MM.1S (cell line): Measurements from ENCODE around the gene JAK2.
A peak's percentile ranks its signal among the peaks of the same experiment; 100 is the strongest.

Experiments used
- DNase-seq: peaks from one replicate; pipeline ENCODE4 v3.0.0-alpha.2; 2015
- H2AFZ ChIP-seq: fragments of 300-600 bp; sonication (generic); 2 replicates; pipeline ENCODE4 v1.6.0; 2016; ENCODE audit warnings: antibody characterized with exemption, low read length
- H3F3A ChIP-seq: fragments of 300-600 bp; sonication (generic); 2 replicates; pipeline ENCODE4 v1.6.1; 2016; ENCODE audit warnings: mild to moderate bottlenecking, antibody characterized with exemption, low read length, moderate library complexity, mixed read lengths; ENCODE audit not compliant: insufficient read depth
- H3K27ac ChIP-seq: fragments of 300-600 bp; sonication (generic); 2 replicates; pipeline ENCODE4 v1.5.1; 2016; ENCODE audit warnings: mild to moderate bottlenecking, low read length
- H3K27me3 ChIP-seq: fragments of 300-600 bp; sonication (generic); replicated peaks from 2 replicates; pipeline ENCODE4 v1.6.0; 2016; ENCODE audit warnings: low read length; ENCODE audit not compliant: insufficient read depth
- H3K36me3 ChIP-seq: fragments of 300-600 bp; sonication (generic); replicated peaks from 2 replicates; pipeline ENCODE4 v1.6.1; 2016; ENCODE audit warnings: mild to moderate bottlenecking, low read length, mixed read lengths; ENCODE audit not compliant: insufficient read depth
- H3K4me1 ChIP-seq: fragments of 300-600 bp; sonication (generic); 2 replicates; pipeline ENCODE4 v1.6.1; 2016; ENCODE audit warnings: low read length, mixed read lengths
- H3K4me2 ChIP-seq: fragments of 300-600 bp; sonication (generic); 2 replicates; pipeline ENCODE4 v1.6.0; 2016; ENCODE audit warnings: low read depth, low read length
- H3K4me3 ChIP-seq: fragments of 300-600 bp; sonication (generic); 2 replicates; pipeline ENCODE4 v1.5.1; 2016; ENCODE audit warnings: low read length, mixed read lengths
- H3K79me2 ChIP-seq: fragments of 300-600 bp; sonication (generic); 2 replicates; pipeline ENCODE4 v1.6.1; 2016; ENCODE audit warnings: mixed run types, low read length, mixed read lengths
- H3K9ac ChIP-seq: fragments of 300-600 bp; sonication (generic); 2 replicates; pipeline ENCODE4 v1.6.1; 2016; ENCODE audit warnings: low read length, mixed read lengths
- H3K9me2 ChIP-seq: fragments of 300-600 bp; sonication (generic); replicated peaks from 2 replicates; pipeline ENCODE4 v1.6.1; 2016; ENCODE audit warnings: mild to moderate bottlenecking, low read length, mixed read lengths; ENCODE audit not compliant: insufficient read depth
- H3K9me3 ChIP-seq: fragments of 300-600 bp; sonication (generic); replicated peaks from 2 replicates; pipeline ENCODE4 v1.6.1; 2016; ENCODE audit warnings: mild to moderate bottlenecking, low read length, mixed read lengths; ENCODE audit not compliant: insufficient read depth
- H4K20me1 ChIP-seq: fragments of 300-600 bp; sonication (generic); 2 replicates; pipeline ENCODE4 v1.6.1; 2016; ENCODE audit warnings: mild to moderate bottlenecking, low read length, moderate library complexity, mixed read lengths; ENCODE audit not compliant: insufficient read depth
- EZH2 ChIP-seq: fragments of 300-600 bp; sonication (generic); optimal IDR thresholded peaks from 2 replicates; pipeline ENCODE3; 2017; ENCODE audit warnings: low read depth, mild to moderate bottlenecking, antibody characterized with exemption, low read length, mixed read lengths
- EZH2phosphoT487 ChIP-seq: fragments of 300-600 bp; sonication (generic); IDR thresholded peaks from 2 replicates; pipeline ENCODE4 v1.6.1; 2018; ENCODE audit warnings: antibody characterized with exemption, low read length
- TF ChIP-seq, protein P1 (sequence below): fragments of 300-600 bp; sonication (generic); IDR thresholded peaks from 2 replicates; pipeline ENCODE4 v1.5.1; 2016; ENCODE audit warnings: antibody characterized with exemption, low read length, mixed read lengths

Gene JAK2

GRCh38 chr9:4970970-4971641, 14.0 kb upstream of the JAK2 start:
- Histone ChIP-seq H3K9ac (peak overlapping the region; percentile 1; the same call in 1 of the 2 replicates), H3K79me2 (no peaks in the 10 kb centered on the region), H3K4me2 (peak overlapping the region; percentile 35; the same call in 1 of the 2 replicates), H3K4me3 (peak overlapping the region; percentile 18), H4K20me1 (no peaks in the 10 kb centered on the region), H3K9me2 (no peaks in the 10 kb centered on the region), H3K4me1 (peaks cover 12% of the 10 kb centered on the region), H3K27me3 (no peaks in the 10 kb centered on the region), H3K36me3 (no peaks in the 10 kb centered on the region), H2AFZ (peak overlapping the region; percentile 48), H3K27ac (peak overlapping the region; percentile 9; the same call in 1 of the 2 replicates), H3F3A (peaks cover 5% of the 10 kb centered on the region; the same call in 1 of the 2 replicates), H3K9me3 (no peaks in the 10 kb centered on the region)
- DNase-seq = peak; percentile 63
- TF ChIP-seq, protein P1, sequence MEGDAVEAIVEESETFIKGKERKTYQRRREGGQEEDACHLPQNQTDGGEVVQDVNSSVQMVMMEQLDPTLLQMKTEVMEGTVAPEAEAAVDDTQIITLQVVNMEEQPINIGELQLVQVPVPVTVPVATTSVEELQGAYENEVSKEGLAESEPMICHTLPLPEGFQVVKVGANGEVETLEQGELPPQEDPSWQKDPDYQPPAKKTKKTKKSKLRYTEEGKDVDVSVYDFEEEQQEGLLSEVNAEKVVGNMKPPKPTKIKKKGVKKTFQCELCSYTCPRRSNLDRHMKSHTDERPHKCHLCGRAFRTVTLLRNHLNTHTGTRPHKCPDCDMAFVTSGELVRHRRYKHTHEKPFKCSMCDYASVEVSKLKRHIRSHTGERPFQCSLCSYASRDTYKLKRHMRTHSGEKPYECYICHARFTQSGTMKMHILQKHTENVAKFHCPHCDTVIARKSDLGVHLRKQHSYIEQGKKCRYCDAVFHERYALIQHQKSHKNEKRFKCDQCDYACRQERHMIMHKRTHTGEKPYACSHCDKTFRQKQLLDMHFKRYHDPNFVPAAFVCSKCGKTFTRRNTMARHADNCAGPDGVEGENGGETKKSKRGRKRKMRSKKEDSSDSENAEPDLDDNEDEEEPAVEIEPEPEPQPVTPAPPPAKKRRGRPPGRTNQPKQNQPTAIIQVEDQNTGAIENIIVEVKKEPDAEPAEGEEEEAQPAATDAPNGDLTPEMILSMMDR = no peak
- TF ChIP-seq EZH2 (no peak), EZH2phosphoT487 (no peak)

DNA sequence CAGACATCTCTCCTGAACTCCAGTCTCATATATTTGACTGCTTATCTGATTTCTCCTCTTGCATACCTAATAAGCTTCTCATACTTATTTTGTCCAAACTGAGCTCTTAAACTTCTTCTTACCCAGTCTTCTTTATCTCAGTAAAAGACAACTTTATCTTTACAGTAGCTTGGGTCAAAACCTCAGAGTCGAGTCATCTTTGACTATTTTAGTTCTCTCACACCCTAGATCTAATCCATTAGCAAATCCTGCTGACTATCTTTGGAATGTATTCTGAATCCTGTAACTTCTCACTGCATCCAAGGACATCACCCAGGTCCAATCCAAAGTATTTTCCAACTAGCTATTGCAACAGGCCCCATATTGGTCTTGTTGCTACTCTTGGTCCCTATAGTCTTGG, 11.8 kb upstream of the JAK2 start:
- Histone ChIP-seq H3K27ac (no peak overlapping the region), H3F3A (peaks cover 5% of the 10 kb centered on the region; the same call in 1 of the 2 replicates), H3K79me2 (no peaks in the 10 kb centered on the region), H3K4me3 (no peak overlapping the region), H3K4me2 (no peak overlapping the region), H3K4me1 (peaks cover 12% of the 10 kb centered on the region), H3K36me3 (no peaks in the 10 kb centered on the region), H4K20me1 (no peaks in the 10 kb centered on the region), H3K9me2 (no peaks in the 10 kb centered on the region), H3K27me3 (no peaks in the 10 kb centered on the region), H3K9me3 (no peaks in the 10 kb centered on the region), H2AFZ (no peak overlapping the region), H3K9ac (no peak overlapping the region)
- TF ChIP-seq EZH2phosphoT487 (no peak), EZH2 (no peak)
- TF ChIP-seq, protein P1 = no peak
- DNase-seq = no peak

GRCh38 chr9:4973902-4974301, 11.2 kb upstream of the JAK2 start:
- Histone ChIP-seq H3K9me3 (no peaks in the 10 kb centered on the region), H2AFZ (no peak overlapping the region), H3F3A (peaks cover 5% of the 10 kb centered on the region; the same call in 1 of the 2 replicates), H3K27ac (no peak overlapping the region), H3K79me2 (no peaks in the 10 kb centered on the region), H3K9ac (no peak overlapping the region), H3K4me1 (peaks cover 12% of the 10 kb centered on the region), H3K36me3 (no peaks in the 10 kb centered on the region), H3K4me2 (no peak overlapping the region), H3K4me3 (no peak overlapping the region), H4K20me1 (no peaks in the 10 kb centered on the region), H3K9me2 (no peaks in the 10 kb centered on the region), H3K27me3 (no peaks in the 10 kb centered on the region)
- no peak for TF ChIP-seq EZH2
- TF ChIP-seq EZH2phosphoT487 = no peak
- TF ChIP-seq, protein P1 = no peak
- DNase-seq = no peak
